Thymus (tissue), 14 donors: Measurements from ENCODE around the gene CRYGA. TPM values are rescaled to one million over a fixed set of nuclear protein-coding genes. Genes with fewer than 3 reads are reported as not detected.
A peak's percentile ranks its signal among the peaks of the same experiment; 100 is the strongest.

ENCODE experiments used
- DNase-seq, 9 donors: peaks; one replicate each; pipeline ENCODE4 v3.0.0-alpha.2; 2013; ENCODE audit warnings: low spot score in 9 of 9, low read depth in 6 of 9, missing footprints in 1 of 9
- H3K27ac ChIP-seq, 2 donors: one replicate each; pipeline ENCODE4 v1.5.1; 2013; ENCODE audit warnings: control low read depth in 1 of 2, low read depth in 1 of 2, low read length in 1 of 2, mild to moderate bottlenecking in 1 of 2, moderate library complexity in 1 of 2
- H3K27me3 ChIP-seq, 2 donors: one replicate each; pipeline ENCODE4 v1.5.1; 2013; ENCODE audit warnings: low read length in 1 of 2; ENCODE audit not compliant: control insufficient read depth in 2 of 2, insufficient read depth in 1 of 2
- H3K36me3 ChIP-seq, 2 donors: one replicate each; pipeline ENCODE4 v1.5.1; 2013; ENCODE audit warnings: low read length in 1 of 2, mild to moderate bottlenecking in 1 of 2, moderate library complexity in 1 of 2; ENCODE audit not compliant: control insufficient read depth in 2 of 2, insufficient read depth in 2 of 2
- H3K4me1 ChIP-seq, 2 donors: one replicate each; pipeline ENCODE4 v1.5.1; 2013; ENCODE audit warnings: low read length in 2 of 2; ENCODE audit not compliant: control insufficient read depth in 2 of 2, insufficient read depth in 2 of 2
- H3K4me3 ChIP-seq, 2 donors: one replicate each; pipeline ENCODE4 v1.5.1; 2013; ENCODE audit warnings: low read length in 2 of 2, control low read depth in 1 of 2, mild to moderate bottlenecking in 1 of 2
- H3K9me3 ChIP-seq, 2 donors: one replicate each; pipeline ENCODE4 v1.5.1; 2013; ENCODE audit warnings: low read length in 1 of 2, mild to moderate bottlenecking in 1 of 2; ENCODE audit not compliant: control insufficient read depth in 2 of 2, insufficient read depth in 1 of 2
- WGBS: extraction: QIAGEN DNeasy Blood & Tissue Kit; methylation state at CpG from one replicate; pipeline ENCODE4 v1.1.7; 2013; 5-methylcytosine and 5-hydroxymethylcytosine counted together
- long read RNA-seq, 10 donors: transcript quantifications; one replicate each; lab custom pipeline, GENCODE V29; 2026
- polyA plus RNA-seq: library from polyadenylated mRNA; stranded (reverse); fragments of 200-250 nt; gene quantifications from one replicate; pipeline ENCODE4 v1.2.3, GENCODE V29; 2013
- total RNA-seq: library from RNA; stranded (reverse); fragments of 120-200 nt; gene quantifications from one replicate; pipeline ENCODE4 v1.2.4, GENCODE V29; 2013
- donor health status: healthy.

The CRYGA gene, protein sequence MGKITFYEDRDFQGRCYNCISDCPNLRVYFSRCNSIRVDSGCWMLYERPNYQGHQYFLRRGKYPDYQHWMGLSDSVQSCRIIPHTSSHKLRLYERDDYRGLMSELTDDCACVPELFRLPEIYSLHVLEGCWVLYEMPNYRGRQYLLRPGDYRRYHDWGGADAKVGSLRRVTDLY
- total RNA-seq (0.09 TPM), polyA plus RNA-seq (0.11 TPM)
- long read RNA-seq, donor 1, result 0 reads
- long read RNA-seq, donor 2, result 0 reads
- long read RNA-seq, donor 3, result 0 reads
- long read RNA-seq, donor 4, result 0 reads
- long read RNA-seq, donor 5, result 0 reads
- long read RNA-seq, donor 6, result 0 reads
- long read RNA-seq, donor 7, result 0 reads
- long read RNA-seq, donor 8, result 0 reads
- long read RNA-seq, donor 9, result 0 reads
- long read RNA-seq, donor 10, result 0 reads

- WGBS, result 89% methylated on average over 2 of the region's 2 CpGs
- no peak for DNase-seq
- Histone ChIP-seq H3K27me3 (no peaks in the 10 kb centered on the region), H3K4me1 (no peaks in the 10 kb centered on the region), H3K36me3 (no peaks in the 10 kb centered on the region), H3K9me3 (no peaks in the 10 kb centered on the region), H3K4me3 (no peak within 1 kb of the TSS), H3K27ac (no peak within 1 kb of the TSS)
Measured at GRCh38 chr2:208163489-208163888, at the start of gene CRYGA. Gene CRYGA, minus strand, starts transcription at chr2:208163589. Its CDS starts 33 bp downstream, at chr2:208163556.

GRCh38 chr2:208210688-208211451 lies 47.5 kb upstream of the CRYGA start:
- WGBS, result 86% methylated on average over 9 of the region's 9 CpGs

GRCh38 chr2:208208335-208209085 lies 45.1 kb upstream of the CRYGA start:
- WGBS, result 98% methylated on average over 9 of the region's 9 CpGs
- no peaks in the 10 kb centered on the region for H3K36me3 ChIP-seq
- no peak for DNase-seq
- no peaks in the 10 kb centered on the region for H3K27me3 ChIP-seq
- no peaks in the 10 kb centered on the region for H3K9me3 ChIP-seq
- H3K27ac ChIP-seq, result no peak overlapping the region
- no peak overlapping the region for H3K4me3 ChIP-seq
- H3K4me1 ChIP-seq, result peaks cover 2 to 38% of the 10 kb centered on the region in 2 donors

More at GRCh38 chr2:208210688-208211451, 47.5 kb upstream of the CRYGA start:
- peaks cover 0 to 26% of the 10 kb centered on the region in 2 donors for H3K4me1 ChIP-seq
- no peak overlapping the region for H3K4me3 ChIP-seq
- no peaks in the 10 kb centered on the region for H3K9me3 ChIP-seq
- H3K36me3 ChIP-seq, result no peaks in the 10 kb centered on the region
- peak in 1 of 9 donors; percentile 12 for DNase-seq
- no peaks in the 10 kb centered on the region for H3K27me3 ChIP-seq
- H3K27ac ChIP-seq, result peak overlapping the region in 1 of 2 donors; percentile 83

- Histone ChIP-seq H3K27me3 (no peaks in the 10 kb centered on the region), H3K4me3 (no peak overlapping the region)
Measured at GRCh38 chr2:208207769-208208168, 44.4 kb upstream of the CRYGA start.

DNA sequence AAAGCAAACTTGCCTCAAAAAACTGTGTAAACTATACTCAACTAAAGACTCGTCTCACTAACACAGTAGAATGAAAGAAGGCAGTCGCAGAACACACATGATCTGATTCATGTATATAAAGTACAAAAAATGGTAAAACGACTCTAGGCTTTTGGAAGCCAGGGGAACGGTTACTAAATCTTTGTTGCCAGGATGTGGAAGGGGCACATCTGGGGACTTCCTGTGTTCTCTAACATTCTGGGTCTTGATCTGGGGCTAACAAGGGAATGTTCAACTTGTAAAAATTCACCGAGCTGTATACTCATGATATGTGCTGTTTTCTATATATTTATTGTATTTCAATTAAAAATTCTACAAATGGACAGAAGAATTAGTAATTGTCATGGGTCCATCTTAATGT lies 40.8 kb upstream of the CRYGA start:
- WGBS, result 27% methylated on average over 5 of the region's 5 CpGs
- Histone ChIP-seq H3K4me3 (no peak overlapping the region), H3K36me3 (no peaks in the 10 kb centered on the region), H3K27me3 (no peaks in the 10 kb centered on the region), H3K4me1 (peaks cover 2 to 32% of the 10 kb centered on the region in 2 donors), H3K27ac (peak overlapping the region in 1 of 2 donors; percentile 94), H3K9me3 (no peaks in the 10 kb centered on the region)
- DNase-seq, result peak in 5 of 9 donors; percentile 3 to 31 (median 11)

More at GRCh38 chr2:208207769-208208168, 44.4 kb upstream of the CRYGA start:
- Histone ChIP-seq H3K36me3 (no peaks in the 10 kb centered on the region), H3K27ac (no peak overlapping the region), H3K9me3 (no peaks in the 10 kb centered on the region), H3K4me1 (peaks cover 2 to 39% of the 10 kb centered on the region in 2 donors)
- no peak for DNase-seq
- WGBS, result 94% methylated on average over 3 of the region's 3 CpGs

DNA sequence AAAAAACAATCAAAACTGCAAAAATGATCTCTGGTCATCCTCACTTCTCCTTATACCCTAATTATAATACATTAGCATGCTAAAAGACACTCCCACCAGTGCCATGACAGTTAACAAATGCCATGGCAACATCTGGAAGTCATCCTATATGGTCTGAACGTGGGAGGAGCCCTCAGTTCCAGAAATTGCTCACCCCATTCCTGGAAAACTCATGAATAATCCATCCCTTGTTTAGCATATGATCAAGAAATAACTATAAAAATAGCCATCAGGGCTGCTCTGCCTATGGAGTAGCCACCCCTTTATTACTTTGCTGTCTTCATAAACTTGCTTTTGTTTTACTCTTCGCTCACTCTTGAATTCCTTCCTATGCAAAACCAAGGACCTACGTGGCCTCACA lies 32.1 kb upstream of the CRYGA start:
- no peak for DNase-seq
- no peaks in the 10 kb centered on the region for H3K4me1 ChIP-seq
- no peak overlapping the region for H3K4me3 ChIP-seq
- WGBS, result 94% methylated on average over 3 of the region's 3 CpGs
- H3K27ac ChIP-seq, result no peak overlapping the region
- no peaks in the 10 kb centered on the region for H3K27me3 ChIP-seq
- H3K9me3 ChIP-seq, result no peaks in the 10 kb centered on the region
- H3K36me3 ChIP-seq, result no peaks in the 10 kb centered on the region

- 96% methylated on average over 8 of the region's 8 CpGs for WGBS
- no peaks in the 10 kb centered on the region for H3K36me3 ChIP-seq
- H3K9me3 ChIP-seq, result no peaks in the 10 kb centered on the region
Measured at GRCh38 chr2:208192611-208193236, 29.3 kb upstream of the CRYGA start.

DNA sequence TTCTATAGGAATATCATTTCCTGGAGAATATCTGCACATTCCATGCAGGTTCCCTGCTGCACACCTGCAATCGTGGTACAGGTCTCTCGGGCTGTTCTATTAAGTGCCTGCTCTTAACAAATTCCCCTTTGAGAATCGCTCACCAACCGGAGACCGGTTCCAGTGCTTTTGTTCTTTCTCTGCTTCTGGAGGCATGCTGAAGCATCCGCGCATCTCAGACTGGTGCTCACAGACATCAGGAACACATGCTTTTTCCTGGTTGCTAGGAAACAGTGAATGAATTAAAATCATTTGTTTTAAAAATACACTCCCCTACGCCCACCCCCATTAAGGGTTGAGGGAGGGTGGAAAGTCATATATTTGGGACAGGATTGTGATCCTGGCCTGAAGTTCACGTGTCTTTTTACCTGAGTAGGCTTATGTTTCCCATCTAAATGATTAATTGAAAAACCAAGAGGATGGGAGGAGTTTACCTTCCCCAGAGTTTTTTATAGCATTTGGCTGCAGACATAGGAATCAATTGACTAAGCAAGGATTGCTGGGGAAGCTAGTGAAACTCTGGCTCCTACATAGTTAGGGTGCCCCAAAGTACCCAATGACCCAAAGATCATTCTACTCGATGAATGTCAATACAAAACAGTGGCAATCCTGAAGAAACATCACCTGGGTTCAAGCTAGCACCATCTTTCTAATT lies 26.6 kb upstream of the CRYGA start, which contains the start of gene C2orf80:
Gene C2orf80 (minus strand): TSS at position 221 of the 694 bp plus-strand sequence. CDS start 3,044 bp downstream, outside the sequence.
- Histone ChIP-seq H3K36me3 (no peaks in the 10 kb centered on the region), H3K27ac (no peak within 1 kb of the TSS), H3K4me3 (no peak within 1 kb of the TSS), H3K4me1 (no peaks in the 10 kb centered on the region), H3K27me3 (no peaks in the 10 kb centered on the region), H3K9me3 (no peaks in the 10 kb centered on the region)
- no peak for DNase-seq
- WGBS, result 95% methylated on average over 10 of the region's 10 CpGs

More at GRCh38 chr2:208192611-208193236, 29.3 kb upstream of the CRYGA start:
- no peak overlapping the region for H3K4me3 ChIP-seq
- H3K4me1 ChIP-seq, result no peaks in the 10 kb centered on the region
- DNase-seq, result no peak
- H3K27ac ChIP-seq, result no peak overlapping the region
- H3K27me3 ChIP-seq, result no peaks in the 10 kb centered on the region
